Measurements from ENCODE around the gene TCTA. TPM values are rescaled to one million over a fixed set of nuclear protein-coding genes. Genes with fewer than 3 reads are reported as not detected.

The TCTA gene
- total and polyA plus RNA-seq, 9 of the 15 experiments (the other 6 are each of a cell fraction or from before 2014, with no cell fraction given): 4.0 to 15.4 (median 8.2) TPM

DNA sequence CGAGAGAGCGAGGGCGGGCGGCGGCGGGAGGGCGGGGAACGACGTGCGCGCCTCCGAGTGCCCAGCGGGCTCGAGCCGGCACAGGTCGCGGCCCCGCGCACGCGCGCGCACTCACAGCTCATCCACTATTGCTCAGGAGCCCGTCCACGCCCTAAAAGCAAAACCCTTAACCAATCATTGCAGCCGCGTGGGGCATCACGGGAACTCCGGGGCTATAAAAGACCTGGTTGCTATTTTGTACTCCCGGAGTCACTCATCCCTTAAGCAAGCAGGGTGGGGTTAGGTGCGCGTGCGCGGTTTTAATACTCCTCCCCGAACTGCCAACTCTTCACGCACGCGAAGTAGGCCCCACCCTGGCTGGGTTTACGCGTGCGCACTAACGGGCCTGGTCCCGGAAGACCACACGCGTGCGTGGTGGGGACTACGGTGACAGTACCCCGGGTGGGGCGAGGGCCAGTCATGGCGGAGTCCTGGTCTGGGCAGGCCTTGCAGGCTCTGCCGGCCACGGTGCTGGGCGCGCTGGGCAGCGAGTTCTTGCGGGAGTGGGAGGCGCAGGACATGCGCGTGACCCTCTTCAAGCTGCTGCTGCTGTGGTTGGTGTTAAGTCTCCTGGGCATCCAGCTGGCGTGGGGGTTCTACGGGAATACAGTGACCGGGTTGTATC is at the start of gene TCTA, which contains the start of gene RHOA (continued):
- no peak for TF ChIP-seq CHD7 (IDR thresholded peaks at IDR 0.05; ENCODE audit: low read depth, low read length)
- TF ChIP-seq PHTF2 (CRISPR knock-in tag; IDR thresholded peaks at IDR 0.05): no peak; the same call in 1 of the 2 replicates
- peak; percentile 97 for TF ChIP-seq POLR2A (conservative IDR thresholded peaks at IDR 0.05)
- no peak for TF ChIP-seq PURB (CRISPR knock-in tag; IDR thresholded peaks at IDR 0.05; ENCODE audit: low read depth)
- peak; percentile 81 for TF ChIP-seq SAP30 (IDR thresholded peaks at IDR 0.05; ENCODE audit: borderline replicate concordance, insufficient read depth, low read depth, low read length, poor library complexity, severe bottlenecking)
- TF ChIP-seq TFAM (CRISPR knock-in tag; conservative IDR thresholded peaks at IDR 0.05): no peak
- TF ChIP-seq L3MBTL2 (IDR thresholded peaks at IDR 0.05): 0 out of 2 replicates have a peak, but pooled peaks have one; percentile 19
- TF ChIP-seq SP1 (CRISPR knock-in tag; IDR thresholded peaks at IDR 0.05): peak; percentile 45; the same call in 1 of the 2 replicates
- TF ChIP-seq, protein P1, sequence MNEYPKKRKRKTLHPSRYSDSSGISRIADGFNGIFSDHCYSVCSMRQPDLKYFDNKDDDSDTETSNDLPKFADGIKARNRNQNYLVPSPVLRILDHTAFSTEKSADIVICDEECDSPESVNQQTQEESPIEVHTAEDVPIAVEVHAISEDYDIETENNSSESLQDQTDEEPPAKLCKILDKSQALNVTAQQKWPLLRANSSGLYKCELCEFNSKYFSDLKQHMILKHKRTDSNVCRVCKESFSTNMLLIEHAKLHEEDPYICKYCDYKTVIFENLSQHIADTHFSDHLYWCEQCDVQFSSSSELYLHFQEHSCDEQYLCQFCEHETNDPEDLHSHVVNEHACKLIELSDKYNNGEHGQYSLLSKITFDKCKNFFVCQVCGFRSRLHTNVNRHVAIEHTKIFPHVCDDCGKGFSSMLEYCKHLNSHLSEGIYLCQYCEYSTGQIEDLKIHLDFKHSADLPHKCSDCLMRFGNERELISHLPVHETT (CRISPR knock-in tag; conservative IDR thresholded peaks at IDR 0.05 in 1 of 2, IDR thresholded peaks at IDR 0.05 in 1 of 2): peak in 1 of 2 experiments; percentile 94; a peak in 2 of 4 replicates
- peak in 1 of 2 experiments; percentile 50; a peak in 1 of 4 replicates for TF ChIP-seq SRF (CRISPR knock-in tag; IDR thresholded peaks at IDR 0.05)

Measured in K562 (cell line).